Fibroblast of lung (primary cell): ENCODE measurements around the gene ADRB2.

Experiments
- CTCF ChIP-seq, 2 donors: IDR thresholded peaks in 1 of 2; conservative IDR thresholded peaks in 1 of 2; 1 replicate in 1 of 2; 2 replicates in 1 of 2; pipeline ENCODE4 v1.5.1; 2011 to 2012; ENCODE audit warnings: low read length in 2 of 2, control low read depth in 1 of 2, inconsistent platforms in 1 of 2, low read depth in 1 of 2, mild to moderate bottlenecking in 1 of 2
- EZH2 ChIP-seq: IDR thresholded peaks from 2 replicates; pipeline ENCODE4 v1.5.1; 2012; ENCODE audit warnings: low read length, control low read depth, mild to moderate bottlenecking; ENCODE audit errors: missing control alignments

- TF ChIP-seq EZH2 (no peak), CTCF (conservative IDR thresholded peaks at IDR 0.05 in 1 of 2, IDR thresholded peaks at IDR 0.05 in 1 of 2; ENCODE audit: low read depth in 1 of 2, low read length in 2 of 2) (no peak)
Observed at GRCh38 chr5:148785223-148785622, 41.2 kb upstream of the ADRB2 start.
